Measurements from ENCODE around the gene NDUFA1. TPM values are rescaled to one million over a fixed set of nuclear protein-coding genes. Genes with fewer than 3 reads are reported as not detected.

The NDUFA1 gene
- total RNA-seq, result 56.7 and 58.7 TPM in 2 replicates

DNA sequence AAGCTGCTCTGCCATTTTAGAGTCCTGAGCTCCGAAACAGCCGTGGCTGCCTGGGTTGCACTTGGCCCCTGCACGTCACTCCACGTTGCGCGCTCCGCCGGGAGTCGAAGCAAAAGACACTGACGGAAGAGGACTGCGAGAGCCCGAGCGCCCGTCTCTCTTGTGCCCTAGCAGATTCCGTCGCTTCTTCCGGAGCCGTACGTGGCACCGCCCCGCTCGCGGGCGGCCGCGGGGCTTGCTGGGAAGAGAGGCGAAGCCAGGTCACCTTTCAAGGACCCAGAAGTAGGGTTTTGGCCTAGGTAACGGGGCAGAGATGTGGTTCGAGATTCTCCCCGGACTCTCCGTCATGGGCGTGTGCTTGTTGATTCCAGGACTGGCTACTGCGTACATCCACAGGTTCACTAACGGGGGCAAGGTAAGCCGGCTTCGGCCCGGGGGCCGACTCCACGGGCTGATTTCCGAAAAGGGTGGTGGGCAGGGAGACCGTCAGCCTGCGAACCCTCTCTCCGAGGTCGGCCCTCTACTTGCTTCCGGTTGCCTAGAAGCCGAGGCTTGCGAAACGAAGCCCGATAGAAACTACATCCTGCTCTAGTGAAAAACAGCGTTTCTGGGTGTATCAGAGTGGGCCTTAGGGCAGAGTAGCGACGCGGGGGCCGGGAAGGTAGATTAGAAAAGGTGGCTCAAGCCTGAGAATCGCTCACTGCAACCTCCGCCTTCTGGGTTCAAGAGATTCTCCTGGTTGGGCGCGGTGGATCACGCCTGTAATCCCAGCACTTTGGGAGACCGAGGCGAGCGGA lies at the start of gene NDUFA1, which contains the start of gene RNF113A:
TSS of gene NDUFA1 (plus strand) at position 234 of the 797 bp plus-strand sequence. CDS start at position 314, 80 bp downstream.
TSS of gene RNF113A (minus strand) at position 135 of the 797 bp plus-strand sequence. CDS start at position 15, 120 bp downstream.

DNA sequence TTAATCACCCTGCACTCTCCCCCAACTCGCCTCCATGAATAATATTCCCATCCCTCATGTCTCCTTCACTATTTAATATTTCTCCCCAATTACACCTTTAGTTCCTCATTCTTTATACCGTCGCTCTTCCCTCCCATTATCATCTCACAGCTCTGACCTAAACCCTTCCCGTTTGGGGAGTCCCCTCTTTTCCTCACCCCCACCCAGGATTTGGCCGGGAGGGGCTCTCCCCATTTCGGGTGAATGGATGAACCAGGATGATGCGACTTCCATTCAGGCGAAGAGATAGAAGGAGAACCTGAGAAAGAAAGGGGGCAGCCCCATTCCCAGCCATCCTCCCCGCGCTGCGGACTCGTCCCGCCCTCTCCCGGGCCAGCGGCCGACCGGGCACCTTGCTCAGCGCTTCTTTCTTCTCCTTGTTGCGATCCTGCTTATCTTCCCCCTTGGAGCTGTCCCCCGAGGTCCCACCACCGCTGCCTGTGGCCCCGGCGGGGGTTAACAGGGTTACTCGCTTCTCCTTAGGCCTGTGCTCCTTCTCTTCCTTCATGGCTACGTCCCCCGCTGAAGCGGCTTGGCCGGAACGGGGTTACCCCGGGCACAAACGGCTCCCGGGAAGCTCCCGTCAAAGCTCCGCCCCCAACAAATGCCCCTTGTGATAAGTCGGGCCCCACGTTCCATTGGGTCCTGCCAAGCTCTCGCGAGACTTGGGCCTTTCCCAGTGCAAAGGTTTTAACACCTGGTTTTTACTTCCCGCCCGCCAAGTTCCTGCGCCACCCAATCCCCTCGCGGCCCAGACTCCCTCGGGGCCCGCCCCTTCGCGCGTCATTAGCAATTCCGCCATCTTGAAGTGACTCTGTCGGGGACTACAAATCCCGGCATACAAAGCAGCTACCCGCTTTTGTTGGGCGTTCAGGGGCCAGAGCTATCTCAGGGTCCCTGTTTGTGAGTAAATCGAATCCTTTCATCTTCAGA lies 19.0 kb upstream of the NDUFA1 start, which contains the start of gene UPF3B:
TSS of gene UPF3B (minus strand) at position 582 of the 972 bp plus-strand sequence. CDS start at position 547, 35 bp downstream.

DNA sequence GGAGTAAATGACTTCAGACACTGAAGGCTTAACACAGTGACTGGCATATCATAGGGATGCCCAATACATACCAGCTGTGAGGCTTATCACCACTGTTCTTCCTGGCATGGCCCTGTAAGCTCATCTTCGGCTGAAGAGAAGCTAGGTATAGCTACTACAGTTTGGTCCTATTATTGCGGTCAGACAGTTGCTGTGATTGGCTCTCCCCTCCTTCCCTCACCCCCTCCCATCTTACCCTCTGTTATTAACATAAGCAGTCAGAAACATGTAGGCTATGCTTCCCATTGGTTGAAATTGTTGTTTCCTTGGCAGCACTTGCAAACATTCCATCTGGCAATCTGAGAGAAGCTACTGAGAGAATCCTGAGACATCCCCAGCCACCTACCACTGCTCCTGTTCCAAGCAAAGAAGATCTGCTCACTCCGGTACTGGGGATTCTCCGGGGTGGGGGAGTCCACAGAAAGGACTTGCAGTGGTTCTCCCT lies 24.3 kb downstream of the NDUFA1 start, which contains the start of gene AKAP14:
TSS of gene AKAP14 (plus strand) at position 51 of the 484 bp plus-strand sequence. CDS start 7,331 bp downstream, outside the sequence.

Other genes with a start within 250 kb of the NDUFA1 start
- 13.0 and 17.5 TPM in 2 replicates for gene SEPTIN6, start 178.7 kb upstream of the NDUFA1 start, total RNA-seq
- 0.28 TPM in 1 of 2 replicates, not detected in the other for gene SOWAHD, start 113.2 kb upstream of the NDUFA1 start, total RNA-seq
- 5,330 and 10,791 TPM in 2 replicates for gene RPL39, start 80.2 kb upstream of the NDUFA1 start, total RNA-seq
- 0.85 and 1.5 TPM in 2 replicates for gene UPF3B, start 18.9 kb upstream of the NDUFA1 start, total RNA-seq
- gene RNF113A, start 99 bp upstream of the NDUFA1 start, total RNA-seq, result 20.1 and 24.2 TPM in 2 replicates
- not detected in 2 replicates for gene AKAP14, start 24.1 kb downstream of the NDUFA1 start, total RNA-seq
- gene NKAP, start 71.9 kb downstream of the NDUFA1 start, total RNA-seq, result 3.9 and 4.4 TPM in 2 replicates
- gene RHOXF2B, start 205.9 kb downstream of the NDUFA1 start, total RNA-seq, result not detected in 2 replicates
- not detected in 2 replicates for gene RHOXF1, start 244.1 kb downstream of the NDUFA1 start, total RNA-seq

Data from regular cardiac myocyte (primary cell).